RPMI7951 (cell line): ENCODE data around the gene C20orf204. TPM values are rescaled to one million over a fixed set of nuclear protein-coding genes. Genes with fewer than 3 reads are reported as not detected.

Experiments used
- DNase-seq: peaks from one replicate; pipeline ENCODE4 v3.0.0-alpha.2; 2012; ENCODE audit warnings: low read depth
- total RNA-seq: library from RNA; depleted of rRNA; stranded (reverse); fragments of >200 nt; shearing (Covaris generic); gene quantifications from 2 replicates; pipeline ENCODE4 v1.2.3, GENCODE V29; 2014

The C20orf204 gene
- total RNA-seq, 1 experiment from 2014 or later, result 0.36 TPM

DNA sequence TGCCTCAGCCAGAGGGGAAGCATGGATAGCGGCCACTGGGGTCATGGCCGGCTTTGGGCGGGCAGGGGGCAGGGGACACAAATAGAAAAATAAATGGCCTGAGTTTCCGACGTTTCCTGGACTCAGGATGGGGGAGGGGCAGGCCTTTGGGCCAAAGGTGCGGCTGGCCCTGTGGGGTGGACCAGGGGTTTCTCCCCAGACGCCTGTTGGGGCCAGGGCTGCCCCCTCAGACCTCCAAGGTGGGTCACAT is 20.6 kb downstream of the C20orf204 start:
- no peak for DNase-seq

DNA sequence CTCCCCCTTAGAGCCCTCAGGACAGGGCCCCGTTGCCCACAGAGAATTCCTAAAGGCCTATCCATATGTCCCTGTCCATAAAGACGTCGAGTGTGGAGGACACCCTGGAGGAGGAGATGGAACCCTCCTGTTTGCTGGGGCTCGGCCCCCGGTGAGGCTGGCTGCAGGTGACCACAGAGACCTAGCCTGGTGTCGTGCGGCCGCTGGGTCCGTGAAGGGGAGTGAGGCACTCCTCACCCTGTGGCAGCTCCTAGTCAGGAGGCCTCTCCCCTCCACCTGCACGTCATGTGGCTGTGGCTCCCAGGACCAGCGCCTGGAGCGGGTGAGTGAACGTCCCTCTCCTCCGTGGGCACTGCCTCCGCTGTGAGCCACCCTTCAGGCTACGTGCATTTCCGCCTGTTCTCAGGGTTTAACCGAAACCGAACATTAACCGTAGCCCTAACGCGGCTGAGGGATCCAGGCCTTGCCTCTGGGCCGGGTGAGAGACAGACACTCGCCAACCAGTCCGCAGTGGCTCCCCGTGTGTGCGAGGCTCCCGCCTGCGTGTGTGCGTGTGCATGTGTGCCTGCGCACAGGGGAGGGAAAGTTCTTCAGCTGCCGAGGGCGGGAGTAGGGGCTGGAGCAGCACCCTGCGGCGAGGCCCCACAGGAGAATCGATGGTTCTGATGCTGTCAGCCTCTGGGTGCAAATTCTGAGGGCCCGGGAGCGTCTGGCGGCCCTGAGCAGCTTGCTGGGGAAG is 21.1 kb downstream of the C20orf204 start:
- DNase-seq, result no peak

DNA sequence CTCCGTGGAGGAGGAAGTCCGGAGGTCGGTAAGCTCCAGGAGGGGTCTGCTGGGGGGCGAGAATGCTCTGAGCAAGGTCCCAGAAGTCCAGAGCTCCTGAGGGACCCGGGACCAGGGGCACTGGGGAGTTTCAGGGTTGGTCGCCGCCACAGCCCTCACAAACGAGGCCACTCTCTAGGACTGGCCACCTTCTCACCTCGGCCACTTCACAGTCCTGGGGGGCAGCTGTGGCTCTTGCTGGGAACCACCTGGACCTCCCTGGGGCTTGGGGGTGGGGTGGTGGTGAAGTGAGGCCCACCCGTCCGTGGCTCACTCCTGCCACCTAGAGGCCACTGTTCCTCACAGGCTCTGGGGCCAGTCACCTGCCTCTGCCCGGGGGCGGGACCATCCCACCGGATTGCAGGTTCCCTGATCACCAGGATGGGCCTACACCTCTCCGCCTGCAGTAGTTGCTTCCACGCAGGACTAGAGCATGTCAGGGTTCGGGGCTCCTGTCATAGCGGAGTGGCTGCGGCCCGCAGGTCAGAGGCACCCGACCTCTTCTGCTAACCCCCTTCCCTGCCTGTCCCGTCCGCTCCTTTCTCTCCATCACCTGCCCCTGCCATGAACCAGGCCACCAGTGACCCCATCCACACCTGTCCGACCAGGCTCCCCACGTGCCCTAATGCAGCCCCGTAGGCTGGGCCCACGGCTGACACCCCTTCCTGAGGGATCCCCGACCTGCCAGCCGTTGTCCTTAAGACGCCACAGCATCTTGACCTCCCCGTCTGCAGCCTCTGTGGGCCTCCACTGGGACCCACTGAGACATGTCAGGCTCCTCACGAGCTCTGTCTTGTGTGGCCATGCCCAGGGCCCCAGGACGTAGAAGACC is 21.9 kb downstream of the C20orf204 start:
- DNase-seq, result peak; percentile 58

DNA sequence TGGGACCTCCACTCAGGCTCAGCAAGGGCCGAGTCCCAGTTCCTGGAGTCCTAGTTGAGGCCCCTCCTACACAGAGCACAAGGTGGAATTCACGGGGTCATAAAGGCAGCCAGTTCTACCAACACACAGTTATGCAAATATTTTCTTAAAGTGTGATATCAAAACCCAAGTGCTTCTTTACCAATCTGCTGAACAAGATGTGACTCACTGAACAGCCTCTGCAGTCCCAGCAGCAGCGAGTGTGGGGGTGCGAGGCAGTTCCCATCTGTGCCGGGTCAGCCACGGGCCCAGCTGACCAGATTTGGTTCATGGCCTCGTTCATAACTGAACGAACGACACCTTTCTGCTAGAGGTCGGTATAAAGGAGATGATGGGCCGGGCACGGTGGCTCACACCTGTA is 22.6 kb downstream of the C20orf204 start:
- DNase-seq, result no peak

DNA sequence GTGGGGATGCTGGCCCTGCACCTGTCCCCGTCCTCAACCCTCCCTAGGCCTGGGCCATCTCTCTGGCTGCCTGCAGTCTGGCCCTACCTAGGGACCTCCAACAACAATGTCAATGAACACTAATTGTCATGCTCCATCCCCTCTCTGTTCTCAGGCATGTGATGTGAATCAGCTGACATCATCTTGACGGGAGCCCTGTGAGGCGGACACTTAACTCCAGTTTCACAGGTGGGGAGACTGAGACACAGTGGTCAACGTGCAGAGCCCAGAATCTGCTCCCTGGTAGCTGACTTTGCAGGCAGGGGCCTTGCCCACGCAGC is 26.3 kb downstream of the C20orf204 start:
- DNase-seq, result no peak

DNA sequence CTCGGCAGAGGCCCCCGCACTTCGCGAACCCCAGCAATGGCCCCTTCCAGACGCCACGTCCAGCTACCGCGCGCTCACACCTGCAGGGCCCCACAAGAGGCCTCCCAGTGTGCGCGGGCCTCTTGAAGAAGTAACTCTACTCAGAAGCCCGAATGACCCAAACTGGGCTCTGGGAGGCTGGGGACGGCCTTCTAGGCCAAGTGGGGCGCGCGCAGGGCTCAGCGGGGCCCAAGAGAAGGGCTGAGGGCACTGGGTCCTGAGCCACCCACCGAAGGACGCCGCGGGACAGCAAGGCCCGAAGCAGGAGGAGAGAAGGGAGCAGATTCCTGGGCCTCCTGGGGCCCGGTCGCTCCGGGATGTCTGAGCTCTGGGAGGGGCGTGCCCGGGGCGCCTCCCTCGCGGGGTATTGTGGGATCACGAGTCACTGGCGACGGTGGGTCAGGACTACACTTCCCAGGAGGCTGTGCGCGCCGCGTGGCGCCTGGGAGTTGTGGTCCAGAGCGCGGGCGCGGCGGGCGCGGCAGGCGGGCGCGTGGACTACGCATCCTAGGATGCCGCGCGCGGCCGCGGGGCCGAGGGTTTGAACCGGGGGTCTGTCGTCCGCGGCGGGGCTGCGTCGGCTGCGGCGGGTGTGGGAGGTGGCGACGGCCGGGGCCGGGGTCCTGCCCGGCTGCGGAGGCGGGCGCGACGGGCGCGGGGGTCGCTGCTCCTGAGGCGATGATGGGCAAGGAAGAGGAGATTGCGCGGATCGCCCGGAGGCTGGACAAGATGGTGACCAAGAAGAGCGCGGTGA is 26.8 kb downstream of the C20orf204 start, which contains the start of gene TCEA2:
Gene TCEA2, plus strand, starts transcription at position 603 of the 793 bp plus-strand sequence. Its CDS starts 115 bp downstream, at position 718.
- DNase-seq, result peak; percentile 97

DNA sequence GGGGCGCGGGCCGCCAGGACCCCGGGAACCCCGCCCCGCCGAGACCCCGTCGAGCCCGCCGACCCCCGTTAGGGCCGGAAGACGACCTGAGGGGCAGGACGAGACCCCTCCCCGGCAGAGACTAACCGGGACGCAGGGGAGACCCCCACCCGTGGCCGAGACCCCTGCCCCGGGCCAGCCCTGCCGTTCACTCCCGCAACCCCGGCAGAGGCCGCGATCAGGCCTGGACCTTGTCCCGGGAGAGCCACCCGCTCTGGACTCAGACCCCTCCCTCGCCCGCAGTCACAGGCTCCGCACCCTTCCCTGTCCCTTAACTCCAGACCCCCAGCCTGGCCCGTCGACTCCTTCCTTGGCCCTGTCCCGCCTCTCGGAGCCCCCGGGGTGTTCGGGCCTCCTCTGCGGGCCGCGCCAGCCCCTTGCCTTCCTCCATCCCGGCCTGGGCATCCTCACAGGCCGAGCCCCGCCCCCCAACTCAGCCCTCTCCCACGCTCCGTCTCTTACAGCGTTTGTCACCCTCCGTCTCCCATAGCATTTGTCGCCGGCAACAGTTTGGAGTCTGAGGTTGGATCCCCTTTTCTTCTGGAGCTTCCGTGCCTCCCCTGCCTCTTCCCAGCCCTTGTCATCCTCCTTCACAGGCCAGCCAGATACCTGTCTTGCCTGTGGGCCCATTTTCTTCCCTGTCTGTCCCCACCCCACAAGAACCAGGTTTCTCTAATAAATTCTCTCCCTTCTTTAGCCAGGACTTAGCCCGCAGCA is 27.6 kb downstream of the C20orf204 start:
- peak; percentile 27 for DNase-seq

DNA sequence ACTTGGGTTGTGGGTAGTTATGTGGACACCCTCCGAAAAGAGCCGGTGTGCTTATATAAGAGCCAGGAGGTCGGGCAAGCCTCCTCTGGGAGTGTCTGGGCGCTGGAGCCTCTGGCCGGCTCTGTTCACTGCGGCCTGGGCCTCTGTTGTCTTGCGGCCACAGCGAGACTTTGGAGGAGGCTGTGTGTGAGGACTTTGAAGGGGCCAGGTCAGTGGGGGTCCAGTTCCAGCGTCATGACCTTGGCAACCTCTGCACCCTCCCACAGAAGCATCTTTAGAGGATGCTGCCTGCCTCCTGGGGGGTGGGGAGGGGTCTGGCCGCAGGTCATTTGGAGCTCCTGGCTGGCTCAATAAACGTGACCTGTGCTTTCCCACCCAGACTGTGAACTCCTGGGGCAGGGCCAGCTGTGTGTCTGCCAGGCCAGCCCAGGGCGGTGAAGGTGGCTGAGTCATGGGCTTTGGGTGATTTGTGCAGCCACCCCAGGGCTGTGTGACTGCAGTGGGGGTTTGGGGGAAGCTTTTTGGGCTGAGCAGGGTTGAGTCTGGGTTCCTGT is 28.2 kb downstream of the C20orf204 start:
- peak; percentile 67 for DNase-seq

DNA sequence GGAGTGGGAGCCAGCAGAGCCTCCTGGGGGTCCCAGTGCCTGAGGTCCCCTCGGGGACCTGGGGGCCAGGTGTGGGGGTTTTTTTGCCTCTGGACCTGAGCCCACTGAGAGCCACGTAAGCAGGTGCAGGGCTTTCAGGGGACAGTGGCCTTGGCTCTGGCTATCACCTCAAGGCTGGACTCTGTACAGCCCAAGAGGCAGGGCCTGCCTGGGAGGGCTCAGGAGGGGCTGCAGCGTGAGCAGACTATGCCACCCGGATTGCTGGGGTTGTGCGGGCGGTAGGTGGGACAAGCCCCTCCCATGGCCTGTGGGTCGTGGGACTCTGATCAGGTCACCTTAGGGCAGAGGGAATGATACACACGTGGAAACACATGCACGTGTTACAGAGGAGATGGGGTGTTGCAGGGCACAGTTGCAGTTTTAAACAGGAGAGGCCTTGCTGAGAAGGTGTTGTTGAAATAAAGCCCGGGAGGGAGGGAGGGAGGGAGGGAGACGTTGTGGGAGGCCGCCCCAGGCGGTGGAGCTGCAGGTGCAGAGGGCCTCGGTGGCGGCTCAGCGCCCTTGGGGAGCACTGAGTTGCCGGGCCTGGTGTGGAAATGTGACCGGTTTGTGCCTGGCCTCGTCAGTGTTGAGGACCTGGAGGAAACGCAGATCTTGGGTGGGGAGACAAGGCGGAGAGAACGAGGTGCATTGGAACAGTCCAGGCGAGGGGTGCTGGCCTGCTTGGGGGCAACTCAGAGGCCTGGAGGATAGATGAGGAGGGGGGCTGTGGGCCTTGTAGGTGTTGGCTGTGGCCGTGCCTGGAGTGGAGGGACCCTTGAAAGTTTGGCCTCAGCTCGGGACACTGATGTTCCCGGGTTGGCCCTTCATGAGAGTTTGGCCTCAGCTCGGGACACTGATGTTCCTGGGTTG is 29.3 kb downstream of the C20orf204 start:
- no peak for DNase-seq

DNA sequence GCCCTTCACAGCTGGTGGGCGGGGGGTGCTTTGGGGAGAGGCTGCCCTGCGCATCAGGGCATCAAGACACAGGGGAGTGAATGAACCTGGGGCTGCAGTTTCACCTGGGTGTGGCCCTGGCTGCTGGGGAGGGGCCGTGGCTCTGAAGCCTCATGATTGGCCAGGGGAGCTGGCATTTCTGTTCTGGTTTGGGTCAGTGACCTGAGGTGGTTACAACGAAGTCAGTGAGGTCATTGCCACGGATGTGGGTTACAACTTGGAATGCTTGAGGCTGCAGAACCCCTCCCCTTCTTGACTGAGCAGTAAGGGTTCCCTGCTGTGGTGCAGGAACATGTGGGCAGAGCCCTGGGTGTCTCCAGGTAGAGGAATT is 30.0 kb downstream of the C20orf204 start:
- DNase-seq, result peak; percentile 81

DNA sequence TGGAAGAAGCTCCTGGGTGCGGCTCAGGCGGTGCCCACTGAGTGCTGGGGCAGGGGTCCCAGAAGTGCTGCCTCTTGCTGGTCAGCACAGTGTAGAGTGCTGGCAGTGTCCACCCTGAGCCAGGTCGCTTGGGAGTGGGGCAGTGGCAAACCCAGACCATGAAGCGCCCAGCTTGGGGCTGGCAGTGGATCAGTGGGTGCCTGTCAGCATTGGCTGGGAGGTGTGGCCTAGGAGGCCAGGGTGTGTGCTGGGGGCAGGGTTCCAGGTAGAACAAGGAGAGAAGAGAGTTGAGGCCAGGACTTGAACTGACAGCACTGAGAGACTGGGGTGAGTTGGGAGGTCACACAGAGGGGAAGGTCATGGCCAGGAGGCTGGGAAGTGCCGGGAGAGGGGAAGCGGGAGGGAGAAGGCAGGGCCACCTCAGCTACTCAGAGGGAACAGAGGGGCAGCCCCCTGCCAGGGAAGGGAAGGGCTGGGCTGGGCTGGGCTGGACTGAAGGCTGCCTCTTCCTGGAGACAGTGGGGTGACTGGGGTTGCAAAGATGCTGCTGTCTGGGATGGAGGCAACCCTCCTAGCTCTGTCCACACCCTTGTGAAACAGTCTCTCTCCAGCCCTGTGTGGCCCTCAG is 31.1 kb downstream of the C20orf204 start:
- DNase-seq, result no peak

DNA sequence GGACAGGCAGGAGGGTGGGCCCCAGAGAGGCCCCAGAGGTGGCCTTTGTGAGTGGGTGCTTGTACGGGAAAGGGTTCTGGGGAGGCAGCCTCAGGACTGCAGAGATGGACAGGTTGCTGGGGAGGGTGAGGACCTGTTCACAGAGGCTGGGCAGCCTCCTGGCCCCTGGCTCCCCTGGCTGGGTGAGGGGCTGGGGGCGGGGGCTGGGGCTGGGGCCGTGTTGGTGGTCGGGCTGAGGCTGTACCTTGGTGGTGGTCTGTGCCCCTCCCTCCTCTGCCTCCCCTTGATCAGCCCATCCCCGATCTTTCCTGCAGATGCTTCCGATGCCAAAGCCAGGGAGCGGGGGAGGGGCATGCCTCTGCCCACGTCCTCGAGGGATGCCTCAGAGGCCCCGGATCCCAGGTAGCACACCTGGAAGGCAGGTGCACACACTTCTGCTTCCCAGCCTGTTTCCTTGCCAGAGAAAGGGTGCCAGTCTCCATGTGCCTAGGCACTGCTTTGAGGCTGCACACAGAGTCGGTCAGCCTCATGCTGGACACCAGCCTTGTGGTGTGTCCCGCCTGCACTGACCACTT is 31.8 kb downstream of the C20orf204 start:
- DNase-seq, result no peak

DNA sequence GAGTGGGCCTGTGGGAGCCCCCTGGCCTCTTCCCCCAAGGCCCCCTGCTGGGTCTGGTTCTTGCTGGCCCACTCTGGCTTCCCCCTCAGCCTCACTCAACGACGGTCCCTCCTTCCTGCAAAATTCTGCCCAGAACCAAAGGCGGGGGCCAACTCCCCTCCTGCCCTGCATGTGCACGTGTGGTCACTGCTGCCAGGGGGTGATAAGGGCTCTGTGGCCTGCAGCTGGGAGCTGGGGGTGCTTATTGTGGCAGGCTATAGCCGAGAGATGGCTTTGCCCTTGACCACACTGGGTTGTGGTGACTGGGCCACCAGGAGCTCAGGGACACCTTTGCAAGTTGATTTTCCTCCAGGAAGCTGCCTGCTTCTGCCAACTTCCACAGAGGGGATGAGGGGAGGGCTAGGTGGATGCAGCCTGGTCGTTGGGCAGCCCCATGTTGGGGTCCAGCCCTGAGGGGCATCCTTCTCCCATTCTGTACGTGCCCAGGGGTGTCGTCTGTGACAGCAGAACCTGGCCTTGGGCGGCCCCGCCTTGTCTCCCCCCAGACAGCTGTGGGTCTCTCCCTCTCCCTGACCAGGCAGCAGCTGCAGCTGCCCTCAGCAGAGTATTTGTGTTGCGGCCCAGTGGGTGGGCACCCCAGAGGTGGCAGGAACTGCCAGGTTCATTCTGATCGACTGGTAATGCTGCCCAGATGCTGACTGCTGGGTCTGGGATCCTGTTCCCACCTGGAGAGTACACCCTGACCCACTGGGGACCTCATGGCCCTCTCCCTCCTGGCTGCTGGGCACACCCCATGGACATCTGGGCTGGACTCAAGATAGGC is 32.6 kb downstream of the C20orf204 start:
- DNase-seq, result no peak

DNA sequence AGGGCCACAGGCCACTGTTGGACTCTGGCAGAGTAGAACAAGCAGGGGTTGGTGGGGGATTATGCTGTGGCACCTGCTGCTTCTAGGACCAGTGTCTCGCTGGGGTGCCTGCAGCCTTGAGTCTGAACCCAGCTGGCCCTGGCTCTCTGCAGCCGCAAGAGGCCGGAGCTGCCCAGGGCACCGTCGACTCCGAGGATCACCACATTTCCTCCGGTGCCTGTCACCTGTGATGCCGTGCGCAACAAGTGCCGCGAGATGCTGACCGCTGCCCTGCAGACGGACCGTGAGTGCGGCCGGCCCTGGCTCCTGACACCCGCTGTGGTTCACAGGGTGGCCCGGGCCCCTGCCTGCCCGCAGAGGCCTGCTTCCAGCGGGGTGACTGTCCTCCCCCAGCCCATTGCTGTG is 33.2 kb downstream of the C20orf204 start:
- DNase-seq, result no peak

DNA sequence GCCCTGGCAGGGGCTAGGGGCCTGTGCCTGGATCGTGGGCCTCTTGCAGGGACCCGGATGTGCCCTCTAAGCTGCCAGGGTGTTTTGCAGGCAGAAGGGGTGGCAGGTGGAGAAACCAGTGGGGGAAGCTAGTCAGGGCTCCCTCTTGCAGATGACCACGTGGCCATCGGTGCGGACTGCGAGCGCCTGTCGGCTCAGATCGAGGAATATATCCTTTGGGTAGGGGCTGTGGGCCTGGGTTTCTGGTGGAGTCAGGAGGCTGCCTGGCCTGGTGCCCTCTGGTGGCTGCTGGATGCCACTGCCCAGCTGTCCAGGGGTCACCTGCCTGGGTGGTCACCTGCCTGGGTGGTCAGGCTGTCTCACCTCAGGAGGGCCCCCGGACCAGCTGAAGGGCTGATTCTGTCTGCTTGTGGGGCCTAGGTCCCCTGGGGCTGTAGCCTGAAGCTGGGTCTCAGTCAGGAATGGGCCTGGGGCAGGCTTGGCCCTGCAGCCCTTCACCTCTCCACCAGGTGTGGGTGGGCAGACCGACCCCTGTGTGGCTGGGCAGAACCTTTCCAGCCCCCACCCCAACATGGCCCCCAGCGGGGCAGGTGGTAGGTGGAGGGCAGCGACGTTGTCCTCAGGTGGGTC is 33.7 kb downstream of the C20orf204 start:
- DNase-seq, result peak; percentile 29

DNA sequence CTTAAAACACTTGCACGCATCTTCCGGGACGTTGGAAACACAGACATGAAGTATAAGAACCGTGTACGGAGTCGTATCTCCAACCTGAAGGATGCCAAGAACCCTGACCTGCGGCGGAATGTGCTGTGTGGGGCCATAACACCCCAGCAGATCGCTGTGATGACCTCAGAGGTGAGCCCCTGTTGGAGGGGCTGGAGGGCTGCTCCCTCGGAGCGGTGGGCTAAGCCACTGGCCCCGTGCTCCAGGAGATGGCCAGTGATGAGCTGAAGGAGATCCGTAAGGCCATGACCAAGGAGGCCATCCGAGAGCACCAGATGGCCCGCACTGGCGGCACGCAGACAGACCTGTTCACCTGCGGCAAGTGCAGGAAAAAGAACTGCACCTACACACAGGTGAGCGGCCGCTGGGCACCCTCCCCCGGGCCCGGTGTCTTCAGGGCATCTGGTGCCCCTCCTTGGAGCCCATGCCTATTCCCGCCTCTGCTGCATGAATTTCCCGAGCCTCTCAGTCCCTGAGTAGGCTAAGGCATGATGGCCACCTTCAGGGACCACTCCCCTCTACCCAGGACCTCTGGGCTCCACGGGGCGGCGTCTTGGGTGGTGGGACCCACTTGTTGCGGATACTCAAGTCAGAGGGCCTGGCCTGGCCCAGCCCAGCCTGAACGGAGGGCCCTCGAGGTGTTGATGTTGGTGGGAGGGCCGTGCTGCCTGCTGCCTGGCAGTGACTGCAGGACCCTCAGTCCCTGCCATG is 34.4 kb downstream of the C20orf204 start:
- no peak for DNase-seq
